HG03103 (cell line): ENCODE data around the gene UBR4.

Experiments used
- ATAC-seq: cut with Tn5 transposase; IDR thresholded peaks from one replicate; pipeline ENCODE4 v1.9.1; 2021; ENCODE audit warnings: low read depth; ENCODE audit not compliant: unreplicated experiment

The UBR4 gene

DNA sequence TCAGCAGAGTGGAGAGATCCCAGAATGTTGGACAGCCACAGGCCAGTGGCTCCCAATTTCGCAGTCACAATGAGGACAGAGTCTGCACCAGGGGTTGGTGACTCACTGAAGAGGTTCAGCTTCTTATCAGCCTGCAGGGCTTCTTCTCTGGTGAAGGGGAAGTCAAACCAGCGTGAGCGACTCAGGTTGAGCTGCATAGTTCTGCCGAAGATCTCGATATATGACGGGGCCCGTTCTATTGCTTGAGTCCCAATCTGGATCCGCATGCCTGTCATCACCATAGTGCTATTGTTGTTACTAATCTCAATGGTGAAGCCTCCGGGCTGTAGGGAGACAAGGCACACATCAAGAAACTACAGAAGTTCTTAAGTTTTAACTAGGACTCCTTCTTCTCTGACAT, 58.5 kb downstream of the UBR4 start:
- ATAC-seq: no peak

GRCh38 chr1:19149736-19150135, 60.3 kb downstream of the UBR4 start:
- no peak for ATAC-seq

- ATAC-seq: no peak
These were observed 69.6 kb downstream of the UBR4 start for GRCh38 chr1:19140465-19140864.

- ATAC-seq: no peak
These were observed 70.4 kb downstream of the UBR4 start for GRCh38 chr1:19139711-19140110.

DNA sequence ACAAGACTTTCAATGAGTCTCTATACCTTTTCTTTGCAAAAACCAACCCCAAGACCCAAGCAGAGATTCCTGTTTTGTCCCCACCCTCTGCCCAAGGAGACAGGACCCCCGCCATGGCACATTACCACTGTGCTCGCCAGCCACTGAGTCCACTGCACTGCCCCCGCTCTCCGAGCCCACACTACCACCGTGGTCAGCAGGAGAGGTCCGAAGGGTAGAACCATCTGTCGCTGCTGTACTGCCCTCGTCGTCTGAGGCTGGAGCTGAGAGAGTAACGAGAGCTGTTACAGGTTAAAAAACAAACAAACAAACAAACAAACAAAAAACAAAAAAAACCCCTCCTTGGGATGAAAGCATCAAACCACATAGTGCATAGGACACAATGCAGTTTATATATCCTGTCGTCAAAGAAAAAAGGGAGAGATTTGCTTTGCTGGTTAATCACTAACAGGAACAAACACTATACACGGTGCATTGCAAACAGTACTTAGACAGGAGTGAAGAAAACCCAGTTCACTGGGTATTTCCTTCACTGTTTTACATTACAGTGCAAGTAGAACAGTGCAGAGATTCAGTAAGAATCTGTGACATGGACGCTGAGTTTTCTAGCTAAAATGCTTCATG, 71.0 kb downstream of the UBR4 start:
- no peak for ATAC-seq

DNA sequence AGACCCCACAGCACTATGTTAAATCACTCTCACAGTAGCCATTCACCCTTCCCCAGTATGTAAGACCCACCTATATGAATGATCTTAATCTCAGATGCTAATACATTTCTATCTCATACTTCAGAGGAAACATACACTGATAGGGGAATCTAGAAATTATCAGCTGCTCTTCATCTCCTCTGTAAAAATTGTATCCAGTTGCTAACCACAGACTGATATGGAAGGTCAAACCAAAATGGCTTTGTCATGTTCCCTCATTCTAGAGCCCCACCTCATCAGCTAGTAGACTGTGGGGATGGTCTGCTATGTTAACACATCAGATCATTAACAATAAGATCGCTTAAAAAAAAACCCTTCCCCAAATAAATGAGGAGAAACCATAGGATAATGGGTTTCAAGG, 71.7 kb downstream of the UBR4 start:
- no peak for ATAC-seq

DNA sequence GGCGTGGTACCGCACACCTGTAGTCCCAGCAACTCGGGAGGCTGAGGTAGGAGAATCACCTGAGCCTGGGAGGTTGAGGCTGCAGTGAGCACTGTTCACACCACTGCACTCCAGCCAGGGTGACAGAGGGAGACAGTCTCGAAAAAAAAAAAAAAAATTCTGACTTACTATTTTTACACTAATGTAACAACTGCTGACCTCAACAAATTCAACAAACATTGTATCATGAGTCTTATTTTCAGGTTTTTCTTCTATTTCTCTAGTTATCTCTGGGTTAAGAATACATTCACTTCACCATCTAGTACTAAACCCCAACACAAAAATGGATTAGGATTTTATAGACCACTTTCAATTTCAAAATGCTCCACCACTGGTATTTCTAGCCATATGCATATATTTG, 72.9 kb downstream of the UBR4 start:
- ATAC-seq: no peak

- ATAC-seq: no peak
These were observed 76.7 kb downstream of the UBR4 start for GRCh38 chr1:19133360-19133759.

GRCh38 chr1:19130468-19130867, 79.6 kb downstream of the UBR4 start:
- ATAC-seq: no peak

GRCh38 chr1:19128968-19129514, 81.0 kb downstream of the UBR4 start:
- ATAC-seq: no peak

GRCh38 chr1:19124273-19124672, 85.8 kb downstream of the UBR4 start:
- no peak for ATAC-seq

DNA sequence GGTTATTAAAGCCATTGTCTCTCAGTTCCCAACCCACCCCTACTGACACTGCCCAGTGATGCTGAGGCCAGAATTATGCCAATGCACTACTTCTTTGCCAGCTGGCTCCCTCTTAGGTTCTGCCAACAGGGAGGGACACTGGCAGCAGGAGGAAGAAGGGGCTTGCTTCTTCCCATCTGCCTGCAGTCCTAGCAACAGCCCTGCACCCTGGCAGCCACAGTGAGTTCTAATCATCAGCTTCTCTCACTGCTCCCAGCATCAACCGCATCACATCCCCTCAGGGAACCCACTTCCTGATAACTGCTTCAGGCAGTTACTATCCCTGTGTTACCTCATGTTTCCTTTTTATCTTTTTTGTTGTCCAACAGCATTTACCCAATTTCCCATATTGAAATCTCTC, 86.2 kb downstream of the UBR4 start:
- no peak for ATAC-seq

DNA sequence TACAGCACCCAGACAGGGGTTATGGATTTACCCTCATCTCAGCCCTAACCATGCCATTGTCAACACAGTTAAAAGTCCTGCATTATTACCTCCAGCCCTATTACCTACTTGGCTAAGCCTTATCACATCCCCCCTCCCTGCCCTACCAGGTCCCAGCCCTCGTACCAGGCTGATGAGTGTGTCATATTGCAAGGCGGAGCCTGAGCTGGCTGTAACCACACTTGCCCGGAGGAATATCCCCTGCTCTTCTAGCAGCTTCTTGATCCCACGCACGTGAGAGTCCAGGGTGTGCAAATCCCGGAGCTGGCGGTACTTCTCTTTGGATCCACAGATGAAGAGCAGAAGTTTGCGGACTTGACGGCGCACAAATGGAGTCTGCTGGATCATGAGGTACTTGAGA, 87.4 kb downstream of the UBR4 start:
- no peak for ATAC-seq

- no peak for ATAC-seq
These were observed 88.9 kb downstream of the UBR4 start for GRCh38 chr1:19121192-19121591.

GRCh38 chr1:19120070-19120469, 90.0 kb downstream of the UBR4 start:
- no peak for ATAC-seq

- no peak for ATAC-seq
These were observed 94.8 kb downstream of the UBR4 start for GRCh38 chr1:19115082-19115808.

GRCh38 chr1:19113697-19114092, 96.4 kb downstream of the UBR4 start:
- no peak for ATAC-seq

DNA sequence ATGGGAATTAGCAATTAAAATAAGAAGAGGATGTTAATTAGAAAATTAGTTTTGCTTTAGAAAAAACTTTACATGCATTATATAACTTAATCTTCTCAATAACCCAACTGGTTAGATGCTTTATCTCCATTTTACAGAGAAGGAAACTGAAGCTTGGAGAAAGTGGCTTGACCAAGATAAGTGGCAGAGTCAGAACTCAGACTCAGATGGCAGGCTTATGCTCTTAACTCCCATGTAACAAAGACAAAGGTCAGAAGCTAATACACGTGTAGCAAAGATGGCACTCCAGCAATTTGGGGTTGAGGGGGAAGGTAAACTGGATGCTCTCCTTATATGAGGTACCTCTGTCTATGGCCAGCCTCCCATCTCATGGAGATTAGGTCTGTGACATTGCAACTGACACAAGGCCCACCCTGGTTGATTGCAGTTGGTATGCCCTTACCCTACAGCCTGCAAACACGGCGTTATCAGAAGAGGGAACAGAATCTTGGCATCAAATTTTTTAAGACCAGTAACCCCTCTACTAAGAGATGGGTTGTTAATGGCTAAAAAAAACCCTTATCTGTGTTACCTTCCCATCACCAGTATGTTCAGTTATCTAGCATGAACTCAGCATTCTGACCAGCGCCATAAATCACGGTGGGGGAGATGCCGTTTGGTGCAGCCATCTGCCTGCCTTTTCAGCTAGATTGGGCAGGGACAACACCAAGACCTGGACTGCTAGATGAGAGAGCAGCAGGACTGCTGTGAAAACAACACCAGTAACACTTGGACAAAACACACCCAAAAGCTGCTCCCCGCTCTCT, 97.0 kb downstream of the UBR4 start:
- no peak for ATAC-seq

DNA sequence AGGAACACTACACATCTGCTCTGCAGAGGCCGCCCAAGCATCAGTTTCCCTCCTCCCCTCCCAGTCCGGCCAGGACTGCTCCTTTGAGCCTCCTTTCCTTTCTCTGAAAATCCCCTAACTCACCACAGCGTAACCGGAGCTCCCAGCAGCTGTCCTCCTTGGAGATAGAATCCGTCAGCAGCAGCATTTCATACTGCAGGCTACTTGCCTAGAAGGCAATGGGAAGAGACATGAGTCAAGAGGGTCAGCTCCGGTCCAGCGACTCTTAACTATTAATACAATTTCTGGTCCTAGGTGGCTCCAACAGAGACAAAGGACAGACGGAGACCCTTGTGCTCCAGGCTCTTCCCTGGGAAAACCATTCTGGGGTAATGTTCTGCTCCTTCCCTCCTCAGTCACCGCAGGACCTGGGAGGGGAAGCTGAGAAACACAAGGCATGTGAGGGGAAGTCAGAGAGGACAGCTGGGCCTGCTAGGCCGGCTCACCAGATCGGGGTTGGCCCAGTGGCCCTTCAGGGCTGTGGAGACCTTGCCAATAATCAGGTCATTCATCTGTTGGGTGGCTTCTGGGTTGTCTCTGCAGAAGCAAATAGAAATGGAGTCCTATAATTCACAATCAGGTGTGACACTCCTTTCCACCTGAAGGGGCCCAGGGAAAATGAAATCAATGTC, 99.7 kb downstream of the UBR4 start:
- ATAC-seq: no peak

DNA sequence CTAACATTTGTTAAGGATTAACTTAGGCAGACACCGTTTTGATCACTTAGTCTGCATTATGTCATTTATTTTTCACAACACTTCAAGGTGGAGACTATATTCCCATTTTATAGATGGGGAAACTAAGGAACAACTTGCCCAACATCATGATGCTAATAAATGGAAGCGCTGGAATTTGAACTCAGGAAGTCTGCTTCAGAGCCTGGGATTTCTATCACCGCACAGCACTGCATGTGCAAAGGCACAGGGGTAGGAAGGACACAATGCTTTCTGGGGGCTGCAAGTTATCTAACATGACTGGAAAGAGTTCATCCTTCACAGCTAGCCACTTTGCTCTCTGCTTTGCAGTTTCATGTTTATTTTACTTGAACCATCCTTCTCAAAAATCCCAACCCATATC, 100.5 kb downstream of the UBR4 start:
- ATAC-seq: no peak

GRCh38 chr1:19101244-19101643, 108.8 kb downstream of the UBR4 start:
- no peak for ATAC-seq
